ENCODE data around the gene ZNF268.
"Not testable (repeated sequence)": the region's sequence is repeated elsewhere in the genome, so short reads cannot be mapped to it uniquely, and the experiment has no call there.

The ZNF268 gene

GRCh38 chr12:133226690-133227089 is 45.4 kb downstream of the ZNF268 start:
- DNase-seq (ENCODE audit: extremely low read depth in 1 of 2, low read depth in 1 of 2) = no peak

DNA sequence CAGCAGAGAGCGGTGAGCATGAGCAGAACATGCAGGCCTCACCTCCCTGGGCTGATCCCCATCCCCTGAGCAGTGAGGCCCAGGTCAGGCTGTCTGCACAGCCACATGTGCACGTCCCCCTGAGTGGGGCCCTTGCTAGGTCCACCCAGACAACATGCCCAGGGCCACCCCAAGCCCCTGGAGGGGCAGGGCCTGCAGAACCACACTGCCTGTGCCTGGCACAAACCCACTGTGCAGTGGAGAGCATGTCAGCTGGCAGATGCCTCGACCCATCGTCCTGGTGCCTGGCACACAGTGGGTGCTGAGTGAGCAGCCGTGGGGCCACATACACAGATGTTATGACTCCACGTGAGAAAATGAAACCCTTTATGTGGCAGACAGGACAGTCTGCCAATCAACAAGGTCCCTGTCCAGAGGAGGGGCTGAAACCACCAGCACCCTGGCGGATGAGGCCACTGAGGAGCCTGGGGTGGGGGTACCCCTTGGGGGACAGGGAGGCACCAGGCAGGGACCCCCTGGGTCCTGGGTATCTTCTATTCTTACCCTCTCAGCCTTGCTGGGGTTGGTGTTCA is 46.1 kb downstream of the ZNF268 start:
- no peak for DNase-seq (ENCODE audit: extremely low read depth in 1 of 2, low read depth in 1 of 2)

DNA sequence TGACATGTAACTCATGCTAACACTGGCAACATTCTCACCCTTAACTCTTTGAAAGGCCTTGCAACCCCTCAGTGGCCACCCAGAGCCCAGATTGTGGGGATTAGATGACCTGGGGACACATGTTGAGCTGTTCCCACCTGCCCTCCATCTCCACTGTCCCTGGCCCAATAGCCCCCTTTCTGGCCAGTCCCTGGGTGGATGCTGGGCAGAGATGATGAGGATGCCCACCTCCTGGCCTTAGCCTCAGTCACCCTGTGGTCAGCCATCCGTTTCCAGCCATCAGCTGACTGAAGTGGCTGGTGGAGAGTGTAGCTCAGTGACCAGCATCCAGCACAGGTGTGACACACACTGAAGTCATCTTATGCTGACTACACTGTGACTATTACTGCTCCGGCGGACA is 49.7 kb downstream of the ZNF268 start:
- no peak for DNase-seq (ENCODE audit: extremely low read depth in 1 of 2, low read depth in 1 of 2)

DNA sequence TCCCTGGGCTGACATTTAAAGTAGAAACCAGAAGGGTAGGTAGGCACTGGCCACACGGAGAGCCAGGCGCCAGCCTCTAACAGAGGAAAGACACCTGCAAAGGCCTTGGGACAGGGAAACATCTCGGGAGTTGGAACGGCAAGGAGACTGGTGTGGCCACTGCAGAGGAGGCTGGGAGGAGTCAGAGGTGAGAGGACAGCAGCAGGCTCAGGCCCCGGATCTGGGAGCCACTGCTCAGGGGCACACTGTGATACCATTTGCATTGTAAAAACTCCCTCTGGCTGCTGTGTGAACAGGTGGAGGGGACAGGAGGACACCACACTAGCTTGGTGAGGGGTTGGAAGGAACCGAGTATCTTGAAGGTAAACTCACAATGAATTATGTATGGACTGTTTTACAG is 51.7 kb downstream of the ZNF268 start:
- no peak for DNase-seq (ENCODE audit: extremely low read depth in 1 of 2, low read depth in 1 of 2)

- DNase-seq (ENCODE audit: extremely low read depth in 1 of 2, low read depth in 1 of 2) = no peak
Observed at GRCh38 chr12:133233993-133234564, 52.8 kb downstream of the ZNF268 start.

GRCh38 chr12:133234971-133235370 is 53.7 kb downstream of the ZNF268 start:
- DNase-seq (ENCODE audit: extremely low read depth in 1 of 2, low read depth in 1 of 2) = no peak

- DNase-seq (ENCODE audit: extremely low read depth in 1 of 2, low read depth in 1 of 2) = no peak
Observed at GRCh38 chr12:133235401-133236112, 54.3 kb downstream of the ZNF268 start, which contains the start of gene ANHX. Gene ANHX (minus strand): TSS chr12:133235877. CDS start chr12:133234356, 1,521 bp downstream.

DNA sequence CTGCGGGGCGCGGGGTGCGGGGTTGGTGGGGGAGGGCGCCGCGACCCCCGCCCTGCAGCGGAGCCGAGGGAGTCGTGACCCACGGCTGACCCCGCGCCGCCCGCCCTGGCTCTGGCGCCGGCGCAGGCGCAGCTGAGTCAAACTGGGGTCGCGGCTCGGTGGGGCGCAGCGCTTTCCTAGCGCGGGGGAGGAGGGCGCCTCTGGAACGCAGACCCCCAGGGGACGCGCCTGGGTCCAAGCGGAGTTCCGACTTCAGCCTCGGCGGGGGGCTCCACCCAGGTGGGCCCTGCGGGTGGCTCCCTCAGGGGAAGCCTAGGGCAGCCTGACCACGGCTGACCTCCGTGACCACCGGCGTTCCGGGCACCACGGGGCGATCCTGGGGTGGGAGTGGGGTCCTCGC is 54.8 kb downstream of the ZNF268 start:
- DNase-seq (ENCODE audit: extremely low read depth in 1 of 2, low read depth in 1 of 2) = no peak

- no peak for DNase-seq (ENCODE audit: extremely low read depth in 1 of 2, low read depth in 1 of 2)
Observed at GRCh38 chr12:133236556-133236955, 55.3 kb downstream of the ZNF268 start.

GRCh38 chr12:133251732-133252131 is 70.4 kb downstream of the ZNF268 start:
- DNase-seq (ENCODE audit: extremely low read depth in 1 of 2, low read depth in 1 of 2) = no peak

DNA sequence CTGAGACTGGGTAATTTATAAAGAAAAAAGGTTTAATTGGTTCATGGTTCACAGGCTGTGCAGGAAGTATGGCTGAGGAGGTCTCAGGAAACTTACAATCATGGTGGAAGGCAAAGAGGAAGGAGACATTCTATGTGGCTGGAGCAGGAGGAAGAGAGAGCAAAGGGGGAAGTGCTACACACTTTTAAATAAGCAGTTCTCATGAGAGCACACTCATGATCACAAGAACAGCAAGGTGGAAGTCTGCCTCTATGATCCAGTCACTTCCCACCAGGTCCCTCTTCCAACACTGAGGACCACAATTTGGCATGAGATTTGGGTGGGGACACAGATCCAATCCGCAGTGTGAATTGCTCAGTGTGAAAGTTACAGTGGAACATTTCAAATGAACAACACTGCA is 74.5 kb downstream of the ZNF268 start:
- DNase-seq (ENCODE audit: extremely low read depth in 1 of 2, low read depth in 1 of 2) = not testable (repeated sequence)

DNA sequence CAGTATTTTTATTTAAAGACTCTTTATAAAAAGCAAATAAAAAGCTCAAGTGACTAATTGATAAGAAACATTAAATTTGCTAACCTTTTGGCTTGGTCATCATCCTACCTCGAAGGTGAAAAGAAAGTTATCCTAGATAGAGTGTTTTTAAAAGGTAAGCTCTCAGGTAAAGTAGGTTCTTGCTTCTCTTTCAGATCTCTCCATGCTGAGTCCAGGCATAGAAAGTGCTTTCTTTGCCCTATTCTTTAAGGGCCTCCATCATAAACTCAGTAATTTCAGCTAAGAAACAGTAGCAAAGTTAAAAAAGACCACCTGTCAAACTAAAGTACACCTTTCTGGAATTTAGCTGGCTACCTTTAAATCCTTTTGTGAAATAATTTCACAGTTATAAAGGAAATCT is 75.0 kb downstream of the ZNF268 start:
- no peak for DNase-seq (ENCODE audit: extremely low read depth in 1 of 2, low read depth in 1 of 2)

GRCh38 chr12:133264173-133264572 is 82.9 kb downstream of the ZNF268 start:
- DNase-seq (ENCODE audit: extremely low read depth in 1 of 2, low read depth in 1 of 2) = no peak

Data from stimulated activated CD8-positive, alpha-beta memory T cell treated with anti-CD3 and anti-CD28 coated beads, Interleukin-7, amount 100 ng/mL, for 48 hours (primary cell).